PFSK-1 (cell line): ENCODE measurements around the gene WDR62.

Source experiments
- FOXP2 ChIP-seq: optimal IDR thresholded peaks from 2 replicates; pipeline ENCODE3; 2011; ENCODE audit warnings: borderline replicate concordance, control low read depth, inconsistent platforms; ENCODE audit not compliant: insufficient read depth; ENCODE audit errors: extremely low read length, extremely low read depth
- POLR2AphosphoS5 ChIP-seq: IDR thresholded peaks from 2 replicates; pipeline ENCODE4 v1.6.1; 2012; ENCODE audit warnings: low read depth, mild to moderate bottlenecking, control low read depth, low read length, moderate library complexity
- SIN3A ChIP-seq: IDR thresholded peaks from 2 replicates; pipeline ENCODE4 v1.6.1; 2012; ENCODE audit warnings: mild to moderate bottlenecking, low read length, moderate library complexity, borderline replicate concordance; ENCODE audit not compliant: insufficient read depth
- TAF1 ChIP-seq: IDR thresholded peaks from 2 replicates; pipeline ENCODE4 v1.6.1; 2012; ENCODE audit warnings: low read length, control low read depth, borderline replicate concordance; ENCODE audit not compliant: insufficient read depth
- TF ChIP-seq, protein P1 (sequence below), 2 experiments: IDR thresholded peaks; 2 replicates each; pipeline versions ENCODE4 v1.6.1 to v1.8.0; 2011 to 2012; ENCODE audit warnings: low read depth in 2 of 2, low read length in 2 of 2, control low read depth in 1 of 2, inconsistent platforms in 1 of 2, mild to moderate bottlenecking in 1 of 2, moderate library complexity in 1 of 2; ENCODE audit not compliant: insufficient read depth in 1 of 2

Gene WDR62

DNA sequence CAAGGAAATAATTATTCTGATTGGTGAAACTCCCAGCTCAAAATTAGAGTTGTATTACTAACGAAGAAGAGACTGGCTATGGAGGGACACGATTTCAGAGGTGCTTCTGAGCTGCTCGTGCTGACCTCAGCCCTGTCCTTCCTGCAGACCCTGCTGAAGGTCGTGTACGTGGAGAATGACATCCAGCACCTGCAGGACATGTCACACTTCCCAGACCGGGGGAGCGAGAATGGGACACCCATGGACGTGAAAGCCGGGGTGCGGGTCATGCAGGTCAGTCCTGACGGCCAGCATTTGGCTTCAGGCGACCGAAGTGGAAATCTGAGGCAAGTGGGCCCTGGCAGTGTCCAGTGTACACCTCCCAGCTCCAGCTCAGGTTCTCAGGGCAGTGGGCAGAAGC, 28.2 kb downstream of the WDR62 start:
- TF ChIP-seq FOXP2 = no peak
- no peak for TF ChIP-seq POLR2AphosphoS5
- no peak for TF ChIP-seq SIN3A
- TF ChIP-seq, protein P1, sequence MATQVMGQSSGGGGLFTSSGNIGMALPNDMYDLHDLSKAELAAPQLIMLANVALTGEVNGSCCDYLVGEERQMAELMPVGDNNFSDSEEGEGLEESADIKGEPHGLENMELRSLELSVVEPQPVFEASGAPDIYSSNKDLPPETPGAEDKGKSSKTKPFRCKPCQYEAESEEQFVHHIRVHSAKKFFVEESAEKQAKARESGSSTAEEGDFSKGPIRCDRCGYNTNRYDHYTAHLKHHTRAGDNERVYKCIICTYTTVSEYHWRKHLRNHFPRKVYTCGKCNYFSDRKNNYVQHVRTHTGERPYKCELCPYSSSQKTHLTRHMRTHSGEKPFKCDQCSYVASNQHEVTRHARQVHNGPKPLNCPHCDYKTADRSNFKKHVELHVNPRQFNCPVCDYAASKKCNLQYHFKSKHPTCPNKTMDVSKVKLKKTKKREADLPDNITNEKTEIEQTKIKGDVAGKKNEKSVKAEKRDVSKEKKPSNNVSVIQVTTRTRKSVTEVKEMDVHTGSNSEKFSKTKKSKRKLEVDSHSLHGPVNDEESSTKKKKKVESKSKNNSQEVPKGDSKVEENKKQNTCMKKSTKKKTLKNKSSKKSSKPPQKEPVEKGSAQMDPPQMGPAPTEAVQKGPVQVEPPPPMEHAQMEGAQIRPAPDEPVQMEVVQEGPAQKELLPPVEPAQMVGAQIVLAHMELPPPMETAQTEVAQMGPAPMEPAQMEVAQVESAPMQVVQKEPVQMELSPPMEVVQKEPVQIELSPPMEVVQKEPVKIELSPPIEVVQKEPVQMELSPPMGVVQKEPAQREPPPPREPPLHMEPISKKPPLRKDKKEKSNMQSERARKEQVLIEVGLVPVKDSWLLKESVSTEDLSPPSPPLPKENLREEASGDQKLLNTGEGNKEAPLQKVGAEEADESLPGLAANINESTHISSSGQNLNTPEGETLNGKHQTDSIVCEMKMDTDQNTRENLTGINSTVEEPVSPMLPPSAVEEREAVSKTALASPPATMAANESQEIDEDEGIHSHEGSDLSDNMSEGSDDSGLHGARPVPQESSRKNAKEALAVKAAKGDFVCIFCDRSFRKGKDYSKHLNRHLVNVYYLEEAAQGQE (IDR thresholded peaks at IDR 0.05; ENCODE audit: insufficient read depth in 1 of 2, low read depth in 2 of 2, low read length in 2 of 2) = no peak
- TF ChIP-seq TAF1 = no peak

DNA sequence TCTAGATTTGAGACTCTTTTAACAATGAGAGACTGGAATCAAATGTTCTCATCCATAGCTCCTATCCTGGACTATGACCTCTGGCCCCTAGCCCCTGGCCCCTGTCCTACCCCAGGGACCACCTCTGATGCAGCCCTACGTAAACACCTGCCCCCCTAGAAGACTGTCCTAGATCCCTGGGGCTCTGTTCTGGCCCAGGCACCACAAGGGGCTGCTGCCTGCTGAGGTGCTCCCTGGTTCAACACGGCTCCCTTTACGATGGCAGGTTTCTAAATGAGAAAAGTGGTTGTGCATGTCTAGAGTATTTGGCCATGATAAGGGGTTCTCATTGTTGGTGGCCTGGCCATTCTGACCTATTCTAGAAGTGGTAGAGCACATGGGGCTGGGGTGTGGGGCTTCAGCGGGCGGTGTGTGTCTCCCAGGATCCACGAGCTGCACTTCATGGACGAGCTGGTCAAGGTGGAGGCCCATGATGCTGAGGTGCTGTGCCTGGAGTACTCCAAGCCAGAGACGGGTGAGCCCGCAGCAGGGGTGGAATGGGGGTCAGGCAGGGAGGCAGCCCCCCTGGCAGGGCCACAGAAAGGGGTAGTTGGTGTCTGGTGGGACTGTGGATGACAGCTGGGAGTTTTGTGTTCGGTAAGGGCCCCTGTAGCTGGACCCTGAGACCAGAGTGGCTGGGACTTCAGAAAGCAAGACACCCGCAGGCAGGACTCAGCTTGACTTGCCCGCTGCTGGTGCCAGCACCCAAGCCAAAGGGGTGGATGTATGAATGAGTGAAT, 29.7 kb downstream of the WDR62 start:
- no peak for TF ChIP-seq TAF1
- TF ChIP-seq POLR2AphosphoS5 = no peak
- TF ChIP-seq FOXP2 = no peak
- TF ChIP-seq, protein P1 (IDR thresholded peaks at IDR 0.05; ENCODE audit: insufficient read depth in 1 of 2, low read depth in 2 of 2, low read length in 2 of 2) = no peak
- TF ChIP-seq SIN3A = no peak

DNA sequence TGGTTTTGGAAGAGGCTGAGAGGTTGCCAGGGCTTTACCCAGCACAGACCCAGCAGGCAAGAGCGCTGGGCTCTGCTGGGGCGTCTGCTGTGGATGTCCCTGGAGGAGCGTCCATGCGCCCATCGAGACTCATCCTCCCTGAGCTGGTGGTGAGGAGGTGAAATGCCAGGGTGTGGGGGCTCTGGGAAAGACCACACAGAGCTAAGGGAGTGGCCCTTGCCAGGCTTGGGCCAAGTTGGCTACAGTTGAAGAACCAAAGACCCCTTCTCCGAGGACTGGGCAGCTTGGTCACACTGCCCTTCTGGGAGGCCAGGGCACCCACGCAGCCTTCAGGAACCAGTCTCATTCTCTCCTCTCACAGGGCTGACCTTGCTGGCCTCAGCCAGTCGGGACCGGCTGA, 31.6 kb downstream of the WDR62 start:
- TF ChIP-seq POLR2AphosphoS5 = no peak
- TF ChIP-seq TAF1 = no peak
- no peak for TF ChIP-seq SIN3A
- no peak for TF ChIP-seq FOXP2
- TF ChIP-seq, protein P1 (IDR thresholded peaks at IDR 0.05; ENCODE audit: insufficient read depth in 1 of 2, low read depth in 2 of 2, low read length in 2 of 2) = no peak

DNA sequence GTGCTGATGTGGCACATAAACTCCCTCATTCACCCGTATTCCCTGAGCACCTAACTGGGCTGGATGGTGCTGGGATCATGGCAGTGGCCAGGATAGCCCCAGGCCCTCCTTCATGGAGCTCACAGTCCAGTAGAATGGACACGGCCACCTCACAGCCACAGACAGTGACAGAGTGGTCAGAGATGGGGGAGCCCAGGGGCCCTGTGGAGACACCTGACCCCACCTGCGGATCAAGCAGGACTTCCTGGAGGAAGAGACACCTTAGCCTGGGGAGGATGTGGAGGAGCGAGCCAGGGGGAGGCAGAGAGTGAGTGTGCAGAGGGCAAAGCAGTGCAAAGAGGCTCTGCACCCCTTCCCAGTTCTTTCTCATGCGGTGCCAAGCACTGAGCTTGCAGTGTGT, 35.1 kb downstream of the WDR62 start:
- TF ChIP-seq, protein P1 (IDR thresholded peaks at IDR 0.05; ENCODE audit: insufficient read depth in 1 of 2, low read depth in 2 of 2, low read length in 2 of 2) = no peak
- TF ChIP-seq SIN3A (no peak), FOXP2 (no peak), POLR2AphosphoS5 (no peak), TAF1 (no peak)
